Measurements from ENCODE around the gene CBY2.

The CBY2 gene

GRCh38 chr13:45700971-45701900, 884 bp upstream of the CBY2 start:
- no peak for DNase-seq (ENCODE audit: low read depth)

GRCh38 chr13:45702869-45703391, 810 bp downstream of the CBY2 start:
- no peak for DNase-seq (ENCODE audit: low read depth)

GRCh38 chr13:45704211-45704739, 2.2 kb downstream of the CBY2 start:
- DNase-seq (ENCODE audit: low read depth), result no peak

- no peak for DNase-seq (ENCODE audit: low read depth)
Measured at GRCh38 chr13:45704854-45705695, 3.0 kb downstream of the CBY2 start.

- no peak for DNase-seq (ENCODE audit: low read depth)
Measured at GRCh38 chr13:45705918-45706317, 3.8 kb downstream of the CBY2 start.

GRCh38 chr13:45707516-45708100, 5.5 kb downstream of the CBY2 start:
- no peak for DNase-seq (ENCODE audit: low read depth)

GRCh38 chr13:45711951-45712350, 9.8 kb downstream of the CBY2 start:
- no peak for DNase-seq (ENCODE audit: low read depth)

GRCh38 chr13:45713106-45713690, 11.1 kb downstream of the CBY2 start:
- no peak for DNase-seq (ENCODE audit: low read depth)

- DNase-seq (ENCODE audit: low read depth), result no peak
Measured at GRCh38 chr13:45713721-45714120, 11.6 kb downstream of the CBY2 start.

- DNase-seq (ENCODE audit: low read depth), result no peak
Measured at GRCh38 chr13:45714170-45714569, 12.1 kb downstream of the CBY2 start.

- no peak for DNase-seq (ENCODE audit: low read depth)
Measured at GRCh38 chr13:45715351-45715750, 13.2 kb downstream of the CBY2 start.

GRCh38 chr13:45717349-45717748, 15.2 kb downstream of the CBY2 start:
- no peak for DNase-seq (ENCODE audit: low read depth)

GRCh38 chr13:45718063-45718462, 15.9 kb downstream of the CBY2 start:
- DNase-seq (ENCODE audit: low read depth), result no peak

GRCh38 chr13:45718992-45719391, 16.9 kb downstream of the CBY2 start:
- DNase-seq (ENCODE audit: low read depth), result no peak

- DNase-seq (ENCODE audit: low read depth), result no peak
Measured at GRCh38 chr13:45721203-45721731, 19.1 kb downstream of the CBY2 start.

- no peak for DNase-seq (ENCODE audit: low read depth)
Measured at GRCh38 chr13:45723798-45724197, 21.7 kb downstream of the CBY2 start.

GRCh38 chr13:45728759-45729158, 26.6 kb downstream of the CBY2 start:
- DNase-seq (ENCODE audit: low read depth), result no peak

GRCh38 chr13:45731455-45731854, 29.3 kb downstream of the CBY2 start:
- DNase-seq (ENCODE audit: low read depth), result no peak

- DNase-seq (ENCODE audit: low read depth), result no peak
Measured at GRCh38 chr13:45732916-45733315, 30.8 kb downstream of the CBY2 start.

- DNase-seq (ENCODE audit: low read depth), result no peak
Measured at GRCh38 chr13:45733361-45733760, 31.2 kb downstream of the CBY2 start.

GRCh38 chr13:45737571-45738017, 35.5 kb downstream of the CBY2 start:
- DNase-seq (ENCODE audit: low read depth), result no peak

All from T follicular helper cell (primary cell).